Epithelial cell of proximal tubule (primary cell): ENCODE measurements around the gene FRMPD1. TPM values are rescaled to one million over a fixed set of nuclear protein-coding genes. Genes with fewer than 3 reads are reported as not detected.
"Not testable (repeated sequence)": the region's sequence is repeated elsewhere in the genome, so short reads cannot be mapped to it uniquely, and the experiment has no call there.

ENCODE experiments used
- DNase-seq: peaks from one replicate; pipeline ENCODE4 v3.0.0-alpha.2; 2011; ENCODE audit warnings: low read depth
- H3K4me3 ChIP-seq: 2 replicates; pipeline ENCODE4 v1.5.1; 2011; ENCODE audit warnings: low read depth, mild to moderate bottlenecking, low read length
- CTCF ChIP-seq: conservative IDR thresholded peaks from 2 replicates; pipeline ENCODE4 v1.5.1; 2012; ENCODE audit warnings: low read depth, mild to moderate bottlenecking, low read length
- total RNA-seq: library from RNA; depleted of rRNA; stranded (reverse); fragments of >200 nt; gene quantifications from 2 replicates; pipeline ENCODE4 v1.2.3, GENCODE V29; 2015

FRMPD1 gene
- total RNA-seq, result under 0.01 TPM in 1 of 2 replicates, not detected in the other

GRCh38 chr9:37650873-37651768 lies at the start of gene FRMPD1:
Gene FRMPD1 (plus strand): TSS chr9:37650954. CDS start chr9:37692642, 41,688 bp downstream.
- DNase-seq, result no peak
- TF ChIP-seq CTCF, result no peak
- H3K4me3 ChIP-seq, result peak within 1 kb of the TSS; percentile 58

- not testable (repeated sequence) for DNase-seq, H3K4me3 ChIP-seq
Observed at GRCh38 chr9:37602061-37602460, 48.7 kb upstream of the FRMPD1 start.

- no peak overlapping the region for H3K4me3 ChIP-seq
- DNase-seq, result peak; percentile 12
Observed at GRCh38 chr9:37602817-37603216, 47.9 kb upstream of the FRMPD1 start.

GRCh38 chr9:37604296-37604695 lies 46.5 kb upstream of the FRMPD1 start:
- no peak for TF ChIP-seq CTCF
- no peak overlapping the region for H3K4me3 ChIP-seq
- DNase-seq, result no peak

More at GRCh38 chr9:37602817-37603216, 47.9 kb upstream of the FRMPD1 start:
- no peak for TF ChIP-seq CTCF

- no peak for DNase-seq
- no peak for TF ChIP-seq CTCF
- no peak overlapping the region for H3K4me3 ChIP-seq
Observed at GRCh38 chr9:37608250-37608649, 42.5 kb upstream of the FRMPD1 start.

- H3K4me3 ChIP-seq, result no peak overlapping the region
- no peak for DNase-seq
- TF ChIP-seq CTCF, result no peak
Observed at GRCh38 chr9:37609735-37610397, 40.9 kb upstream of the FRMPD1 start.

- no peak for DNase-seq
- no peak for TF ChIP-seq CTCF
- no peak overlapping the region for H3K4me3 ChIP-seq
Observed at GRCh38 chr9:37611014-37611413, 39.7 kb upstream of the FRMPD1 start.
